Activated CD4-positive, alpha-beta T cell treated with anti-CD3 and anti-CD28 coated beads for 36 hours (primary cell): ENCODE results near the gene MRRF. TPM values are rescaled to one million over a fixed set of nuclear protein-coding genes. Genes with fewer than 3 reads are reported as not detected.
"Not testable (repeated sequence)": the region's sequence is repeated elsewhere in the genome, so short reads cannot be mapped to it uniquely, and the experiment has no call there.

Source experiments
- ATAC-seq: fragments of 200-7000 bp; cut with Tn5 transposase; one replicate; pipeline ENCODE4 v1.10.0; 2021; ENCODE audit warnings: mild to moderate bottlenecking, moderate library complexity
- CTCF ChIA-PET: fragments of 350-600 bp; sonication (Branson Sonifier 250); formaldehyde crosslinking; loops from one replicate; lab custom pipeline; 2021; ENCODE audit warnings: antibody characterized with exemption; lab: Charles Lee
- POLR2A ChIA-PET: fragments of 350-600 bp; sonication (Branson Sonifier 250); formaldehyde crosslinking; loops from one replicate; lab custom pipeline; 2021; ENCODE audit warnings: antibody characterized with exemption, inconsistent platforms; lab: Charles Lee
- DNase-seq: peaks from one replicate; pipeline ENCODE4 v3.0.0-alpha.2; 2020
- H3K27ac Mint-ChIP-seq: one replicate; pipeline ENCODE4 v1.8.0; 2021; ENCODE audit warnings: mixed read lengths
- H3K27me3 Mint-ChIP-seq: one replicate; pipeline ENCODE4 v1.8.0; 2021; ENCODE audit warnings: mixed read lengths
- H3K36me3 Mint-ChIP-seq: one replicate; pipeline ENCODE4 v1.8.0; 2021; ENCODE audit warnings: low read depth, mixed read lengths
- H3K4me1 Mint-ChIP-seq: one replicate; pipeline ENCODE4 v1.8.0; 2021; ENCODE audit warnings: mixed read lengths
- H3K4me3 Mint-ChIP-seq: one replicate; pipeline ENCODE4 v1.8.0; 2021; ENCODE audit warnings: mild to moderate bottlenecking, moderate library complexity, mixed read lengths
- H3K9me3 Mint-ChIP-seq: one replicate; pipeline ENCODE4 v1.8.0; 2021; ENCODE audit warnings: low read depth, mixed read lengths
- intact Hi-C, 2 experiments: fragments of 100-400 bp; cut with DNase I in 1 of 2; cut with micrococcal nuclease in 1 of 2; formaldehyde crosslinking; loops; one replicate each; pipeline versions ENCODE4 v1.14.2 to v1.15.1; 2022 to 2024; cut with DNase I, micrococcal nuclease
- total RNA-seq, 2 experiments: library from RNA; stranded (reverse); gene quantifications; one replicate each; pipeline ENCODE4 v1.2.3, GENCODE V29; 2021

Gene MRRF
- total RNA-seq, 2 experiments from 2014 or later, result 57.3 to 61.5 TPM

DNA sequence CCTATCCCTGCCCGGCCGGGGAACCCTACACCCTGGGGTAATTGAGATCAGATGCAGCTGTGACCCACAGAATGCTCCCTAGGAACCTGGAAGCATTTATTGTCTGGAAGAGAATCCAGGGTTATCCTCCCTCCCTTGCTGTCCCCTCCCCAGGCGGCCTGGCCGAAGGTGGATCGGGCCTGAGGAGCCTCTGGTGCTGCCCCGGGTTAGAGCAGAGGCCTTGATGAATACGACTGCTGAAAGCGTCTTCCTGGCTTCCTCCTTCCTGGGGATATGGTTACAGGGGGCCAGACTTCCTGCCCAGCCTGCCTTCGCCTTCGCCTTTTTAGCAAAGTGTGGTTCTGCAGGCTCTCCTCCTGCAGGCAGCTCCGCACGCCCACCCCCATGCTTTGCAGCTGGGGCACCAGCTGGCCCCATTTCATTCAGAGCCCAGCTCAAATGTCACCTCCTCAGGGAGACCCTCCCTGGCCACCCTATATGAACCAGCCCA, 83.7 kb downstream of the MRRF start:
- Mint-ChIP-seq H3K27me3 (peaks cover 37% of the 10 kb centered on the region), H3K4me3 (no peak overlapping the region)
- intact Hi-C loops, result no loop called here

DNA sequence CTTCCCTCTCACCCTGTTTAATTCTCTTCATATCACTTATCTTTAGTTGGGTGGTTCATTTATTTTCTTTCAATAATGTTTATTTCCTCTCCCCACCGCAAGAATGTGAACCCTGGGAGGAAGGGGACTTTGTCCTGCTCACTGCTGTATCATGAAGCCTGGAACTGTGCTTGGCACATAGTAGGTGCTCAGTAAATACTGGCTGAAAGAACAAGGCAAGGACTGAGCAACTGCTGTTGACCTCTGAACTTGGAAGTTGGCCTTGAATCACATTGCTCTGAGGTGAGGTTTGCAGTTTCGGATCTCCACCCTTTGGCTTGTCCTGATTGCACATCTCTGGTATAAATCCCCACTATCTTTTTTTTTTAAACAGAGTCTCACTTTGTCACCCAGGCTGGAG, 84.1 kb downstream of the MRRF start:
- peaks cover 36% of the 10 kb centered on the region for H3K27me3 Mint-ChIP-seq
- intact Hi-C loops, result no loop called here
- H3K4me1 Mint-ChIP-seq, result peaks cover 7% of the 10 kb centered on the region

More for the DNA sequence above, 83.7 kb downstream of the MRRF start:
- Mint-ChIP-seq H3K27ac (no peak overlapping the region), H3K9me3 (peaks cover 2% of the 10 kb centered on the region), H3K36me3 (no peaks in the 10 kb centered on the region), H3K4me1 (peaks cover 7% of the 10 kb centered on the region)
- no peak for DNase-seq
- ATAC-seq, result no peak
- ChIA-PET POLR2A (no interaction called here), CTCF (interaction anchor here (0.5 to 13.0 kb wide), 4 partner anchors 222 to 1554 kb away, joined by 3 to 168 read pairs (median 75); no protein-coding TSS in a partner anchor)

DNA sequence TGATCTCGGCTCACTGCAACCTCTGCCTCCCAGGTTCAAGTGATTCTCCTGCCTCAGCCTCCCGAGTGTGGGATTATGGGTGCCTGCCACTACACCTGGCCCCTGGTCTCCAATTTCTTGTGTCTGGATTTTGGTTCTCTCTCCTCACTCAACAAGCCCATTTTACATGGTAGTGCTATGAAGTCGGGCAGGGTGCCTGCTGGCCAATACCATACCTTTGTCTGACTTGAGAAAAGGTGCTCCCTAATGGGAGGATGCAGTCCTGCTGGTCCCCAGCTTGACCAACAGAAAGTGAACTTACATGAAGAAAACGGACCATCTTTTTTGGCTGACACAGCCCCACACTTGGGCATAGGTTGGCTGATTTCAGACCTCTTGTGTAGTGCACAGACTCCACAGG, 84.5 kb downstream of the MRRF start:
- ATAC-seq (no peak), DNase-seq (no peak)
- peaks cover 2% of the 10 kb centered on the region for H3K9me3 Mint-ChIP-seq
- POLR2A ChIA-PET, result no interaction called here
- H3K36me3 Mint-ChIP-seq, result no peaks in the 10 kb centered on the region
- no peak overlapping the region for H3K4me3 Mint-ChIP-seq
- H3K27ac Mint-ChIP-seq, result no peak overlapping the region
- peaks cover 32% of the 10 kb centered on the region for H3K27me3 Mint-ChIP-seq
- intact Hi-C loops, result no loop called here
- CTCF ChIA-PET, result interaction anchor here (0.6 to 13.0 kb wide), 8 partner anchors 10 to 912 kb away, joined by 3 to 168 read pairs (median 10); no protein-coding TSS in a partner anchor
- H3K4me1 Mint-ChIP-seq, result peaks cover 7% of the 10 kb centered on the region

More for the DNA sequence above, 84.1 kb downstream of the MRRF start:
- ATAC-seq (no peak), DNase-seq (no peak)
- Mint-ChIP-seq H3K4me3 (no peak overlapping the region), H3K27ac (no peak overlapping the region), H3K36me3 (no peaks in the 10 kb centered on the region), H3K9me3 (peaks cover 2% of the 10 kb centered on the region)
- ChIA-PET CTCF (interaction anchor here (3.1 to 13.0 kb wide), 3 partner anchors 9 to 251 kb away, joined by 12 to 168 read pairs (median 146); no protein-coding TSS in a partner anchor), POLR2A (no interaction called here)

DNA sequence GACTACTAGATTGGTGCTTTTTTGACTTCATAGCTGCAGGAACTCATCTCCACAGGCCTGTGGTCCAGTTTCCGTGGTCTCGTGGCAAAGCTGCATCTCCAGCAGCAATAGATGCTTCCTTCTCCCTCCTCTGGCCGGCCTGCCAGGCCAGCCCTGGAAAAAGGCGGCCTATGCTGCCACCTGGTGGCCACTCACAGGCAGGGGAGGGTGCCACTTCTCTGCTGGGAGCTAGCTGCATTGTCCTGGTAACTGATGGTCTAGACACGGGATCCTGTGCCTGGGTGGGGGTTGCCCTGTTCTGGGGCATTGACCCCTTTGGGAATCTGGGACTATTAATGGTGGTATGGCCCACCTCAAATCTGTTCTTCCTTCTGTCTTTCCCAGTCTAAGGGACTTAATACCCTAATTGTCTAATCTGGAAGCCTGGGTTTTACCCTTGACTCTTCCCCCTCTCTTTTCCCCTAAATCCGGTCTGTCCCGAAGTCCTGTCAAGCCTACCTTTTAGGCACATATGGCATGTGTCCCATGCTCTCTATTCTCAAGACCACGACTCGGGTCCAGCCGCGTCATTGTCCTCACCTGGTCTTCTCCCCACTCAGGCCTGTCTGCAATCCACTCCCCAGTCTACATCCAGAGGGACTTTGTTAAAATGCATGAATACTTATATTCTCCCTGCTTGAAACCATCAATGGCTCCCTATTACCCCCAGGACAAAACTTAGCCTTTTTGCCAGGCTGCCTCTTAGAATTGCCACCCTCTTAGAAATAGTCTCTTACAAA, 86.1 kb downstream of the MRRF start:
- intact Hi-C loops, result loop anchor here (1.0 kb wide), 4 partner anchors 225 to 460 kb away; no protein-coding TSS in a partner anchor
- Mint-ChIP-seq H3K36me3 (no peaks in the 10 kb centered on the region), H3K4me3 (no peak overlapping the region), H3K4me1 (peaks cover 7% of the 10 kb centered on the region), H3K27ac (no peak overlapping the region), H3K27me3 (peaks cover 26% of the 10 kb centered on the region), H3K9me3 (peaks cover 2% of the 10 kb centered on the region)
- DNase-seq, result peak; percentile 89
- peak; percentile 90 for ATAC-seq
- ChIA-PET POLR2A (no interaction called here), CTCF (interaction anchor here (0.5 to 13.0 kb wide), 23 partner anchors 9 to 461 kb away, joined by 3 to 168 read pairs (median 4); no protein-coding TSS in a partner anchor)

GRCh38 chr9:122354536-122355199, 90.0 kb downstream of the MRRF start:
- intact Hi-C loops, result no loop called here
- Mint-ChIP-seq H3K9me3 (peaks cover 6% of the 10 kb centered on the region), H3K36me3 (no peaks in the 10 kb centered on the region), H3K4me1 (no peaks in the 10 kb centered on the region), H3K27ac (no peak overlapping the region), H3K4me3 (no peak overlapping the region), H3K27me3 (peaks cover 12% of the 10 kb centered on the region)
- no peak for ATAC-seq
- POLR2A ChIA-PET, result no interaction called here
- CTCF ChIA-PET, result interaction anchor here (0.7 to 13.0 kb wide), 4 partner anchors 172 to 838 kb away, joined by 3 to 168 read pairs (median 74); no protein-coding TSS in a partner anchor
- no peak for DNase-seq

GRCh38 chr9:122355336-122355875, 90.7 kb downstream of the MRRF start:
- H3K4me3 Mint-ChIP-seq, result no peak overlapping the region
- ATAC-seq (no peak), DNase-seq (no peak)
- peaks cover 7% of the 10 kb centered on the region for H3K27me3 Mint-ChIP-seq
- intact Hi-C loops, result no loop called here
- H3K36me3 Mint-ChIP-seq, result no peaks in the 10 kb centered on the region
- no peaks in the 10 kb centered on the region for H3K4me1 Mint-ChIP-seq
- POLR2A ChIA-PET, result no interaction called here
- CTCF ChIA-PET, result interaction anchor here (0.8 to 13.0 kb wide), 3 partner anchors 229 to 838 kb away, joined by 3 to 168 read pairs (median 146); no protein-coding TSS in a partner anchor
- no peak overlapping the region for H3K27ac Mint-ChIP-seq
- peaks cover 6% of the 10 kb centered on the region for H3K9me3 Mint-ChIP-seq

DNA sequence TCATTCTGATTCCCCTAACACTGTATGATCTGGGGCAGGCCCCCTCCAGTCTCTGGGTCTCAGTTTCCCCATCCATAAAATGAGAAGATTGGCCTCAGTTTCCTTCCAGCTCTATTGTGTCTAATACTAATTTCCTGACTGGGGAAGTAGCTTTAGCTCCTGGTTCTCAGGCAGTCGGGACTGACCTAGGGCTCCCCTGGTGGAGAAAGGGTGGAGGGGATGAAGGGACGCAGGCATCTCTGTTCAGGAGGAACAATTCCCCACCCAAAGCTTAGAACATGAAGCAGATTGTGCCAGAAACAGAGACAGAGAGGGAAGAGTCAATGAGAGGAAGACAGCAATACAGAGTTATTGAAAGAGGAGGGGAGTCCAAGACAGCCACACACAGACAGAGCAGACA, 91.9 kb downstream of the MRRF start:
- no peaks in the 10 kb centered on the region for H3K36me3 Mint-ChIP-seq

GRCh38 chr9:122360891-122361290, 96.2 kb downstream of the MRRF start:
- H3K4me3 Mint-ChIP-seq, result no peak overlapping the region
- H3K36me3 Mint-ChIP-seq, result no peaks in the 10 kb centered on the region
- ATAC-seq (peak; percentile 23), DNase-seq (peak; percentile 12)
- intact Hi-C loops, result no loop called here
- no peaks in the 10 kb centered on the region for H3K4me1 Mint-ChIP-seq
- no peak overlapping the region for H3K27ac Mint-ChIP-seq
- ChIA-PET POLR2A (no interaction called here), CTCF (interaction anchor here (1.3 kb wide), 1 partner anchor 10 kb away, joined by 10 read pairs; no protein-coding TSS in a partner anchor)
- H3K9me3 Mint-ChIP-seq, result peaks cover 4% of the 10 kb centered on the region
- H3K27me3 Mint-ChIP-seq, result peaks cover 5% of the 10 kb centered on the region

More for the DNA sequence above, 91.9 kb downstream of the MRRF start:
- Mint-ChIP-seq H3K9me3 (peaks cover 6% of the 10 kb centered on the region), H3K27me3 (peaks cover 7% of the 10 kb centered on the region), H3K4me3 (no peak overlapping the region), H3K4me1 (no peaks in the 10 kb centered on the region), H3K27ac (no peak overlapping the region)
- ATAC-seq, result no peak
- ChIA-PET CTCF (interaction anchor here (0.5 to 10.3 kb wide), 3 partner anchors 31 to 257 kb away, joined by 3 to 168 read pairs (median 4); no protein-coding TSS in a partner anchor), POLR2A (no interaction called here)
- intact Hi-C loops, result no loop called here
- no peak for DNase-seq

DNA sequence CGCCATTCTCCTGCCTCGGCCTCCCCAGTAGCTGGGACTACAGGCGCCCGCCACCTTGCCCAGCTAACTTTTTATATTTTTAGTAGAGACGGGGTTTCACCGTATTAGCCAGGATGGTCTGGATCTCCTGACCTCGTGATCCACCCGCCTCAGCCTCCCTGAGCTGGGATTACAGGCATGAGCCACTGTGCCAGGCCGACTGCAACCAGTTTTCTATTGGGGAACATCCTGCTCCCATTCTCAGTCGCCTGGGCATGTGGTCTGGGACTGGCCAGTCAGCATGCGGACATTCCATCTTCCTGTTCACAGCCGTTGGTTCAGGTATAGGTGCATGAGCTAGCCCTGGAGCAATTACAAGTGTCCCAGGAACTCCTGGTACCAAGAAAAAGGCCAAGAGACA, 98.4 kb downstream of the MRRF start:
- H3K4me3 Mint-ChIP-seq, ATAC-seq, POLR2A ChIA-PET, DNase-seq, CTCF ChIA-PET, H3K9me3 Mint-ChIP-seq, H3K36me3 Mint-ChIP-seq, H3K27me3 Mint-ChIP-seq, H3K4me1 Mint-ChIP-seq, intact Hi-C loops, H3K27ac Mint-ChIP-seq: not testable (repeated sequence)

DNA sequence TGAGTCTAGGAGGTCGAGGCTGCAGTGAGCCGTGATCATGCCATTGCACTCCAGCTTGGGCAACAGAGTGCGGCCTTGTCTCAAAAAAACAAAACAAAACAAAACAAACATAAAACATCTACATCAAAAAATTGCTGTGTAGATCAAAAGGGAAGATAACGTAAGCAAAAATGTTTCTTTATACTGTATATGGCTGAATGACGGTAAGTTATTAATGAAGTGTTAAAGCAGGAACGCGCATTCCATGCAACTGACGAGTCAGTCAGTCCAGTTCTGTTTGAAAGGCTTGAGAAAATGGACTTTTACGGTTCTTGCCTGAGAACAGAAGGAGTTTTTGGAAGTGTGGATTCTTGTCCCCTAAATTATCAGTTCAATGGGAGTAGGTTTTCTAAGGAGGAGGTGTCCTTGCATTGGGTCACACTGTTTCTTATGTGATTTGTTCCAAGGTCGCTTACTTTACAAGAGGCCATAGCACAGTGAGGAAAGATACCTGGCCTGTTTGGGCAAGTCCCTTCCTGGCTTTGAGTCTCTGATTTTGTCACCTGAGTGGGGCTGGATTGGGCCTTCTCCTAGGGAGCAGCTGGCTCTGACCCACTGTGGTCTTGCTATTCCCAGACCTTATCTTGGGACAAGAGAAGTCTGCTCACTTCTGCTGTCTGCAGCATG, 99.6 kb downstream of the MRRF start:
- intact Hi-C loops, result no loop called here
- POLR2A ChIA-PET, result no interaction called here
- H3K27me3 Mint-ChIP-seq, result peaks cover 4% of the 10 kb centered on the region
- H3K36me3 Mint-ChIP-seq, result no peaks in the 10 kb centered on the region
- peaks cover 4% of the 10 kb centered on the region for H3K9me3 Mint-ChIP-seq
- DNase-seq (no peak), ATAC-seq (no peak)
- H3K27ac Mint-ChIP-seq, result no peak overlapping the region
- CTCF ChIA-PET, result no interaction called here
- no peak overlapping the region for H3K4me3 Mint-ChIP-seq
- H3K4me1 Mint-ChIP-seq, result no peaks in the 10 kb centered on the region

DNA sequence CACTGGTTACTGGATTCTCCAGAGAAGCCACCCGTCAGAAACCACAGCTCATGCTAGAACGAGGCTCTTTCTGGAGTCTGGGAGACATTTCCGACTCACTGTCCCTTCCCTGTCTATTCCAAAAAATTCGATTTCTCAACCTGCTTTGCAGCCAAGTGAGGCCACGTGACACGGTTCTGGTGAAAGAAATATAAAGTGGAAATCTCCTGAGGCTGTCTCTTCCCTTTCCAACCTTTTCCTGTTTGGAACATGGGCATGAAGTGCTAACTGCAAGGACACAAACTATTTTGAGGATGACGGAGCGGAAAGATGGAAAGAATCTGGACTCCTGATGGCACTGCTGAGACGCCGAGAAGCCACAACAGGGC, 100.1 kb downstream of the MRRF start:
- ChIA-PET CTCF (no interaction called here), POLR2A (no interaction called here)
- Mint-ChIP-seq H3K4me1 (no peaks in the 10 kb centered on the region), H3K9me3 (peaks cover 4% of the 10 kb centered on the region), H3K27ac (no peak overlapping the region), H3K4me3 (no peak overlapping the region), H3K27me3 (peaks cover 6% of the 10 kb centered on the region), H3K36me3 (no peaks in the 10 kb centered on the region)
- intact Hi-C loops, result no loop called here
- DNase-seq (no peak), ATAC-seq (no peak)
